HepG2 (cell line): ENCODE results near the gene SERTAD4.

ENCODE experiments used
- IRF2 ChIP-seq: IDR thresholded peaks from 2 replicates; pipeline ENCODE4 v1.6.1; 2018; ENCODE audit warnings: missing genetic modification reagents, missing compliant biosample characterization
- ZNF569 ChIP-seq: sonication (generic); formaldehyde crosslinking; IDR thresholded peaks from 2 replicates; pipeline ENCODE4 v1.5.0; 2020; ENCODE audit warnings: mild to moderate bottlenecking, missing genetic modification reagents, moderate library complexity, borderline replicate concordance
- TF ChIP-seq, protein P1 (sequence below): sonication (generic); formaldehyde crosslinking; IDR thresholded peaks from 2 replicates; pipeline ENCODE4 v1.5.0; 2020; ENCODE audit warnings: mild to moderate bottlenecking, missing genetic modification reagents, moderate library complexity

DNA sequence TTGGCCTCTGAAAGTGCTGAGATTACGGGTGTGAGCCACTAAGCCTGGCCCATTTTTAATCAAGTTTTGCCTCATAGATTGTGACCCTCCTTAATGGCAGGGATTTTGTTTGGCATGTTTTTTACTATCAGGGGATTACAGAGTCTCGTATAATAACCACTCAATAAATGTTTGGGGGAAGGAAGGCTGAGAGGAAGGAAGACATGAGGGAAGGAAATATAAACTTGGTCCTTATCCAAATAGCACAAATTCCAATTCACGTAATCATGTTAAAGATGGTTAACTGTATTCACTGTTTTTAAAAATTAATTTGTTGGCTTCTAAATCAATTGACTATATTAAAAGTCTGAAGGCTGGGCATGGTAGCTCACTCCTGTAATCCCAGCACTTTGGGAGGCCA, 30.9 kb upstream of the SERTAD4 start:
- TF ChIP-seq IRF2 (CRISPR knock-in tag) (no peak), ZNF569 (CRISPR knock-in tag) (no peak)
- TF ChIP-seq, protein P1, sequence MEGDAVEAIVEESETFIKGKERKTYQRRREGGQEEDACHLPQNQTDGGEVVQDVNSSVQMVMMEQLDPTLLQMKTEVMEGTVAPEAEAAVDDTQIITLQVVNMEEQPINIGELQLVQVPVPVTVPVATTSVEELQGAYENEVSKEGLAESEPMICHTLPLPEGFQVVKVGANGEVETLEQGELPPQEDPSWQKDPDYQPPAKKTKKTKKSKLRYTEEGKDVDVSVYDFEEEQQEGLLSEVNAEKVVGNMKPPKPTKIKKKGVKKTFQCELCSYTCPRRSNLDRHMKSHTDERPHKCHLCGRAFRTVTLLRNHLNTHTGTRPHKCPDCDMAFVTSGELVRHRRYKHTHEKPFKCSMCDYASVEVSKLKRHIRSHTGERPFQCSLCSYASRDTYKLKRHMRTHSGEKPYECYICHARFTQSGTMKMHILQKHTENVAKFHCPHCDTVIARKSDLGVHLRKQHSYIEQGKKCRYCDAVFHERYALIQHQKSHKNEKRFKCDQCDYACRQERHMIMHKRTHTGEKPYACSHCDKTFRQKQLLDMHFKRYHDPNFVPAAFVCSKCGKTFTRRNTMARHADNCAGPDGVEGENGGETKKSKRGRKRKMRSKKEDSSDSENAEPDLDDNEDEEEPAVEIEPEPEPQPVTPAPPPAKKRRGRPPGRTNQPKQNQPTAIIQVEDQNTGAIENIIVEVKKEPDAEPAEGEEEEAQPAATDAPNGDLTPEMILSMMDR (CRISPR knock-in tag), result no peak
